Muscle layer of colon (tissue), 2 donors: ENCODE measurements around the gene SOX6.

Experiments used
- H3K27ac ChIP-seq: one replicate; pipeline ENCODE4 v1.7.0; 2013; ENCODE audit warnings: low read depth, mild to moderate bottlenecking, low read length, moderate library complexity
- H3K27me3 ChIP-seq, 2 donors: one replicate each; pipeline ENCODE4 v1.7.0; 2013; ENCODE audit warnings: low read length in 2 of 2, mild to moderate bottlenecking in 2 of 2; ENCODE audit not compliant: insufficient read depth in 2 of 2, control insufficient read depth in 1 of 2
- H3K36me3 ChIP-seq: one replicate; pipeline ENCODE4 v1.7.0; 2013; ENCODE audit warnings: mild to moderate bottlenecking, low read length; ENCODE audit not compliant: insufficient read depth
- H3K4me1 ChIP-seq: one replicate; pipeline ENCODE4 v1.7.0; 2013; ENCODE audit warnings: mild to moderate bottlenecking, low read length; ENCODE audit not compliant: insufficient read depth
- H3K4me3 ChIP-seq, 2 donors: one replicate each; pipeline ENCODE4 v1.7.0; 2013; ENCODE audit warnings: low read length in 2 of 2, low read depth in 1 of 2, mild to moderate bottlenecking in 1 of 2, moderate library complexity in 1 of 2
- H3K9ac ChIP-seq: one replicate; pipeline ENCODE4 v1.7.0; 2013; ENCODE audit warnings: low read length
- H3K9me3 ChIP-seq: one replicate; pipeline ENCODE4 v1.7.0; 2013; ENCODE audit warnings: mild to moderate bottlenecking, low read length
- donor health status: abdominal sarcoma.
- donor health status: Adenocarcinoma of cecum.

The SOX6 gene

DNA sequence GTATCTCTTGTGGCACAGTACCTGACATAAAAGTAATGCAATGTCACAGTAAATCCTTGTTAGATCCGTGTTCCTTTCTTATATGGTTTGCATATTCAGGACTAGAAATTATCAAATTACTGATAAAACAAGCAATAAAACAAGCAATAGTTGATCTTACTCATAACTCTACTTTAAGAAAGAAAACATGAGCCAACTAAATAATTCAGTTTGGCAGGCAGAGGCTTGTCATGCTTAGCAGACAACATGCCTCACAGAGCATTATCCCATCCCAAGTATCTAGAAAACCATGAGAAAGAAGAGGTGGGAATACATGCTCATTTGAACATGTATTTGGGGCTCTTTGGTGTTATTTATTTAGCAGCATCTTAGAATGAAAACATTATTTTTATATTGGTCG is 241.9 kb downstream of the SOX6 start:
- H3K9me3 ChIP-seq: no peaks in the 10 kb centered on the region
- H3K27ac ChIP-seq: no peak overlapping the region
- no peaks in the 10 kb centered on the region for H3K27me3 ChIP-seq
- no peaks in the 10 kb centered on the region for H3K4me1 ChIP-seq
- no peak overlapping the region for H3K4me3 ChIP-seq
- H3K9ac ChIP-seq: no peak overlapping the region
- no peaks in the 10 kb centered on the region for H3K36me3 ChIP-seq

DNA sequence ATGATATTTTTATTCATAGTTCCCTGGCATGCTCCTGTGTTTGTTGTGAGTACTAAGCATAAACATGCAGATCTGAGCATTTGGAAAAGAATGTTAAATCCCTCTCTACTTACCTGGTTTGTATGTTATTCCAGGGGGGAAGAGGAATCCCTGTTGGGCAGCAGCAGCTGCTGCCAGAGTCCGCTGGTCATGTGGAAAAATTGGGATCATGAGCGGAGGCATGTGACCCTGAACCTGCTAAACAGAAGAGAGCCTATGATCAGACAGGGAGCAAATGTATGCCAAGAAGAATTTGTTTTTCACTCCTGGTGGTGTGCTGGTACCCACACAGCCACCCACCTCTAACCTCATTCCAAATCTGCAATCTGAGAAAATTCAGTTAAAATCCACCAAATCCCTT is 244.7 kb downstream of the SOX6 start:
- H3K9me3 ChIP-seq: no peaks in the 10 kb centered on the region
- no peak overlapping the region for H3K27ac ChIP-seq
- no peak overlapping the region for H3K4me3 ChIP-seq
- no peak overlapping the region for H3K9ac ChIP-seq
- H3K36me3 ChIP-seq: no peaks in the 10 kb centered on the region
- no peaks in the 10 kb centered on the region for H3K4me1 ChIP-seq
- no peaks in the 10 kb centered on the region for H3K27me3 ChIP-seq

DNA sequence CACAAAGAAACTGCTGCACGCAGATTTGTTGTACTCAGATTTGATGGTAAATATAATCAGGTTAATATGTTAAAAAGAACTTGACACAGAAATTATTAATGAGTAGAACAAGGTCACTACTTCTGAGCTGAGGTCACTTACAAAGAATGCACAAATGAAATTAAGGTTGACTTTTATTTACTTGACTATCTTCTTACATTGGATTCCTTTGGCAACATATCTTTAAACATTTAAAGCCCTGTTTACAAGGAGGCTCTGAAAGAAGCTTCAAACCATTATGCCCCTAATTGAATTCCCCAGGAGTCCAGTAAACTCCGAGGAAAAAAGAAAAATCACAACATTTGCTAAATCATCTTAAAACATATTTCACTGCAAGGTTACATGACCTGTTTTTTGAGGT is 245.5 kb downstream of the SOX6 start:
- no peak overlapping the region for H3K9ac ChIP-seq
- H3K27me3 ChIP-seq: no peaks in the 10 kb centered on the region
- no peaks in the 10 kb centered on the region for H3K36me3 ChIP-seq
- H3K9me3 ChIP-seq: no peaks in the 10 kb centered on the region
- H3K27ac ChIP-seq: no peak overlapping the region
- no peak overlapping the region for H3K4me3 ChIP-seq
- no peaks in the 10 kb centered on the region for H3K4me1 ChIP-seq

DNA sequence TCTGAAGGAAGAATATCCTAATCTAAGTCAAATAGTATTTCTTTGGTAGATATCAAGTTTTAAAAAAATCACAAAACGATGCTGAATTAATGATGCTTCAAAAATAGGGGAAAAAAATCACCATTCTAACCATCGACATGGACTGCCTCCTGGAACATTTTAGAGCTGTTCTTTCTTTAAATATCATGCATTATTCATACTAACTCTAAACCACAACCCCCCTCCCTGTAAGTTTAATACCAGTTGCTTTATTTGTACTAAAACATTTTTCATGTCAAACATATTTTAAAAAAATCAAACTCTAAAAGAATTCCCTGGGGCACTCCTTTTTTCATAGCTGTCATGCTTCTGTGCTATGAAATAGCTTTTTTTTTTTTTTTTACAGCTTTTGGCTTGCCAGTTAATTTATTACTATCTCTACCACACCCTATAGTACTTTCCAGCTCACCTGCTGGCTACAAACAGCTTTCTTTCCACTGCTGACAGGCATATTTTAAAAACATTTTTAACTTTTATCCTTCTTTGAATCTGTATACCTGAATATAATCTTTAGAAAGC is 256.9 kb downstream of the SOX6 start:
- Histone ChIP-seq H3K27me3 (no peaks in the 10 kb centered on the region), H3K9me3 (no peaks in the 10 kb centered on the region), H3K9ac (no peak overlapping the region), H3K4me1 (no peaks in the 10 kb centered on the region), H3K36me3 (no peaks in the 10 kb centered on the region), H3K27ac (no peak overlapping the region), H3K4me3 (no peak overlapping the region)

DNA sequence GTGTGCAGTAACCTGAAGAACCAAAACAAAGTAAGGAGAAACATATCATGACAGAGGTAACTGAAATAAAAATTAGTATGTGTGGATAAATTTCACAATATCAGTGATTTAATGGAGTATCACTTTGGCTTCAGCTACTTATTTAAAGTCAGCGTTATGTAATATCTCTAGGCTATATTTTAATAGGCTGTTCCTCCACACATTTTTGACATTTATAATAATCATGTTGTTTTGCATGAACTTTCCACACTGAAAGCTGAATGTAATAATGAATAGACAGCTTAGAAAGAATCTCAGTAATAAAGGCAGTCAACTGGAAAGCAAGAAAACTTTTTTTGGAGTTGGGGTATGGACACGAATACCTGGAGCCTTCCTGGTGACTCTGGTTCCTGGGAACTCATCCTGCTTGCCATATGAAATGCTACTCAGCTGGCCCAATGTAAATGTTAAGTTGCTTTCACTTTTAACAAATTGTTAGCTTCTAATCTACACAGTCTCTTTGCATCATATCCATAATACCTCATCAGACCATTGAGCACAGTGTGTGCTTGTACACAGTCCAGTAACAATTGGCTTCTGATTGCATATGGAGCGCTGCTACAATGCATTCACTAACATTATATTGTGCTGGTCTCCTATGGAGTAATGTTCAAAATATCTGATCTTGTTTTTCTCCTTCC is 257.7 kb downstream of the SOX6 start:
- Histone ChIP-seq H3K4me1 (no peaks in the 10 kb centered on the region), H3K27ac (no peak overlapping the region), H3K27me3 (no peaks in the 10 kb centered on the region), H3K4me3 (no peak overlapping the region), H3K9me3 (no peaks in the 10 kb centered on the region), H3K36me3 (no peaks in the 10 kb centered on the region), H3K9ac (no peak overlapping the region)

DNA sequence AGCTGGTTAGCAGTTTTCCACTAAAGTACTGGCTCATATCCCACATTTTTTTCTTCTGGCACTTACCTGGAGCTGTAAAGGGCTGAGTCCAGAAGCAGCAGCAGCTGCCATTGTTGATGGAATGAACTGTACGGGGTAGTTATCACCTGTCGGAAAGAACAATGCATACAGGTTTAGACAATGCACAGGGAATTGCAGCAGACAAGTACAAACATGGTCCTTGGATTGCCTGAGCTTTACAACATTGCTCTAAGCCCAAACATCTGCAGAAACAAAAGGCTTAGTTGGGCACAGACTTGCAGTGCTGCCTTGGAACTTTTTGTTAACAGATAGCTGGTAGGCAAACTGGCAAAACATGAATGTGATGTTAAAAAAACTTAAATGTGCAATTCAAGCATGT is 258.8 kb downstream of the SOX6 start:
- Histone ChIP-seq H3K9me3 (no peaks in the 10 kb centered on the region), H3K36me3 (no peaks in the 10 kb centered on the region), H3K27ac (no peak overlapping the region), H3K4me1 (no peaks in the 10 kb centered on the region), H3K4me3 (no peak overlapping the region), H3K9ac (no peak overlapping the region), H3K27me3 (no peaks in the 10 kb centered on the region)

DNA sequence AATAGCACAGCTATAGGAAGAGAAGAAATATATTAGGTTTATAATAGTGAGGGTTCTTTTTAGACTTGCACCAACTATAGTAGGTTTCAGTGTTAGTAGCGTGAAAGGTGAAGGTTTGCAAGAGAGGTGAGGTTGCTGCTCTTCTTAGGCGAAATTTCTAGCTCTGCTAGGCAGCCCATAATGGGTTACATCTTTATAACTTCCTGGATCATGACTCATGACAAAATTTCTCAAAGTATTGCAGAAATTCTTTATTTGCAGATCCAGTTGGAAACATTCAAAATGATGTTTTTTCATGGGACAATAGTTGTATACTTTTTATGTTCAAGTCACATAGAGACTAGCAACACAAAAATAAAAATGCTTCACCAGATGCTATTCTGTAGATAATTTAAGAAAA is 260.0 kb downstream of the SOX6 start:
- Histone ChIP-seq H3K4me1 (no peaks in the 10 kb centered on the region), H3K4me3 (no peak overlapping the region), H3K36me3 (no peaks in the 10 kb centered on the region), H3K9ac (no peak overlapping the region), H3K27me3 (no peaks in the 10 kb centered on the region), H3K9me3 (no peaks in the 10 kb centered on the region), H3K27ac (no peak overlapping the region)

DNA sequence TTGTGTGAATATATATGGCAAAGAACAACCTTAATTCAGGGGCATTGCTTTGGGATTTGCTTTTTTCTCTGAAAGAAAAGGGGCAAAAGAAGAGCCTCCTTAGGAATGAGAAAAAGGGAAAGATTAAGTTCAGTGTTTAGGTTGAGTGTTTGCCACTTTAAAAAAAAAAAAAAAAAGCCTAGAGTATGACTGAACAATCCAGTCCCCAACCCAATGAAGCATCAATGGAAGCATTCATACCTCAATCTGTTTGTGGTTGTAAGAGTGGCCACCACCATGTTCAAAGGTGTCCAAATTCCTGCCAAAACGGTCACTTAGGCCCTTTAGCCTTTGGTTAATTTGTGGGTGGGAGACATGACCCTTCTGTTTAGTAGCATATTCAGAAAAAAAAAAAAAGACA is 260.6 kb downstream of the SOX6 start:
- H3K9ac ChIP-seq: no peak overlapping the region
- H3K27me3 ChIP-seq: no peaks in the 10 kb centered on the region
- H3K4me1 ChIP-seq: no peaks in the 10 kb centered on the region
- no peak overlapping the region for H3K27ac ChIP-seq
- H3K9me3 ChIP-seq: no peaks in the 10 kb centered on the region
- H3K36me3 ChIP-seq: no peaks in the 10 kb centered on the region
- H3K4me3 ChIP-seq: no peak overlapping the region

DNA sequence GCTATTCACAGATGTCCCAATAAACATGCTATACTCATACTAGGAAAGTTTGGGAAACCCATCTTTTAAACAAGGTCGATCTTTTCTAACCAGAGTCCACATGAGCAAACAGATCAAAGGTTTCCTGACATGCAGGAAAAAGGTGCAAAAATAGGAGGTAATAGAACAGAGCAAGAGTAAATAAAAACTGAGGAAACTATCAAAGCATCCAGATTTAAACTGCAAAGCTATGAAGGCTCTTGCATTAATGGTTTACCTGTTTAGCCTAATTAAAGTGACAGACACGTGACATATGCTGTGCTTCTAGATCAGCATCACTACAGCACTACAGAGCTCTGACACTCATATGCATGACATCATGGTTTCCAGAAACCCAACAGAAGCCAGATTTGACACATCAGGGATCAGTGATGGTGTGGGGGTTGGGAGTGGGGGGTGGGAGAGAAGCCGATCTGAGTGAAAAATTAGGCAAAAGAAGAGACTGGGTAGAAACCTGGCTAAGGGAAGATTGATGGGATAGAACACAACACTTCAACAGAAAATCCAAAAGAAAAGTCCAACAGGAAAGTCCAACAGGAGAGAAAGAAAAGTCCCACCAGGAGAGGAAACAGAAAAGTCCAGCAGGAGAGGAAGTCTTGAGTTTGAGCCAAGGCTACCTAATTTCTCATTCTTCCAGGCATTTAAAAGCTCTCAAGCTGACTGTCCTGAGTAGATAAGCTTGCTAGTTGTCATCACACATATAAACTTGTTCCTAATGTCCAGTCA is 262.3 kb downstream of the SOX6 start:
- Histone ChIP-seq H3K36me3 (no peaks in the 10 kb centered on the region), H3K9ac (no peak overlapping the region), H3K27ac (no peak overlapping the region), H3K27me3 (no peaks in the 10 kb centered on the region), H3K4me1 (no peaks in the 10 kb centered on the region), H3K4me3 (no peak overlapping the region), H3K9me3 (no peaks in the 10 kb centered on the region)

DNA sequence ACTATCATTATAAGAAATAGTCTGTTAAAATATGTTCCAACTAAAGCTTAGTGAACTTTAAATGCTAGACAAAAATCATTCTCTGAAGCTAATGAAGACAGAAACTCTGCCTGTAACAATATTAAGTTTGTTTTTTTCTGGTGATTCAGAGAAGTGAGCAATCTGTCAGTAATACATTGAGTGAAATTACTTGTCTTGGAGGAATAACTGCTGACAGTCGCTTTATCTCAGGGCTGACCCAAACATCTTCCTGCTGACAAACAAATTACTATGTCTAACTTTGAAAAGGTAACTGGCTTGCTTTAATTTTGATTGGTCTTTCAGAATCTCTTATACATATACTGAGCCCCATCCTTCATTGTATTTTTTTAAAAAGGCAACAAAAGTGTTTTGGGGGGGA is 264.5 kb downstream of the SOX6 start:
- no peaks in the 10 kb centered on the region for H3K36me3 ChIP-seq
- H3K4me1 ChIP-seq: no peaks in the 10 kb centered on the region
- H3K9me3 ChIP-seq: no peaks in the 10 kb centered on the region
- no peak overlapping the region for H3K27ac ChIP-seq
- H3K27me3 ChIP-seq: no peaks in the 10 kb centered on the region
- no peak overlapping the region for H3K9ac ChIP-seq
- H3K4me3 ChIP-seq: no peak overlapping the region

DNA sequence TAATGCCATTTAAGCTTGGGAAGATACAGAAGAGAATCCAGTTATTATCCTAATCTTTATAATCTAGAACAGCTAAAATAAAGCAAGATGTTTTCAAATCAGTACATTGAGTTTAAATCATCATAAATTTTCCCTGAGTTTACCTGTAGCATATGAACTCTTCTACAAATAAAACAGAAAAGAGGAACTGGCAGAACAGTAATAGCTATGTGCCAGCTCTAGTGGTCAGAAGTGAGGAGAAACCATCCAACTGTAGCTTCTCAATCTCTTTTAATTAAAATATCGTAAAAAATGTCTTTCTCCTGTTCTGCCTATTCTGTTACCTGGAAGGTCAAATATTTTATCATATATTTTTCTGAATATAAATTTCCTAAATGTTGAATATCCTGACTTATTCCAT is 266.9 kb downstream of the SOX6 start:
- Histone ChIP-seq H3K9ac (no peak overlapping the region), H3K27me3 (no peaks in the 10 kb centered on the region), H3K27ac (no peak overlapping the region), H3K4me3 (no peak overlapping the region), H3K9me3 (no peaks in the 10 kb centered on the region), H3K4me1 (no peaks in the 10 kb centered on the region), H3K36me3 (no peaks in the 10 kb centered on the region)

DNA sequence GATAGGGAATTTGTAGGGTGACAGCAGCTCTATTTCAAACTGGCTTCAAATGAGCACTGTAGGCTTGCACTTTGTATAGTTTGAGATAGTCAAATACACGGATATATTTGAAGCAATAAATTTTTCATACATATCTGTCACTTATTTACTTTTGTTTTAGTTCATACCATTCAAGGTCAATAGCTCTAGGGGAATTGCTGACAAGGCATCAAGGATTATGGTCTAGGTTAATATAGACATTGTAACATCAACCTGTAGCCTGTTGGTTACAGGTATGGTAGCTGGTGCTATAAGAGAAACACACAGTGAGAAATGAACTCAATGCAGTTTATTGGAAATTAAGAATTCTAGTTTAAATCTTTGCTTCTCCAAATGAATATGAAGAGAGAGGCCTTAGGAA is 267.6 kb downstream of the SOX6 start:
- Histone ChIP-seq H3K4me3 (no peak overlapping the region), H3K36me3 (no peaks in the 10 kb centered on the region), H3K27me3 (no peaks in the 10 kb centered on the region), H3K27ac (no peak overlapping the region), H3K4me1 (no peaks in the 10 kb centered on the region), H3K9ac (no peak overlapping the region), H3K9me3 (no peaks in the 10 kb centered on the region)
